Peyer's patch (tissue), 4 donors: ENCODE measurements around the gene TRIM10.

Source experiments
- CTCF ChIP-seq, 6 experiments: fragments of 450-650 bp in 4 of 6; fragments of 200-600 bp in 2 of 6; sonication (generic) in 1 of 6; IDR thresholded peaks; one replicate each; pipeline ENCODE4 v1.5.1; 2017 to 2019; ENCODE audit warnings: antibody characterized with exemption in 6 of 6, mild to moderate bottlenecking in 3 of 6, moderate library complexity in 1 of 6
- POLR2A ChIP-seq, 2 donors: fragments of 450-650 bp; IDR thresholded peaks; one replicate each; pipeline ENCODE4 v1.5.1; 2017; ENCODE audit warnings: antibody characterized with exemption in 2 of 2, mild to moderate bottlenecking in 2 of 2, moderate library complexity in 2 of 2

GRCh38 chr6:30143780-30144179 lies 17.2 kb downstream of the TRIM10 start:
- TF ChIP-seq CTCF (IDR thresholded peaks at IDR 0.05) = no peak
- TF ChIP-seq POLR2A (IDR thresholded peaks at IDR 0.05) = no peak
